ENCODE measurements around the gene BCORL1.

- TF ChIP-seq POLR2A (IDR thresholded peaks at IDR 0.05) = no peak
- TF ChIP-seq CTCF (IDR thresholded peaks at IDR 0.05) = no peak
Measured at GRCh38 chrX:129965166-129965565, 17.3 kb upstream of the BCORL1 start.
